NT2/D1 (cell line): Measurements from ENCODE around the gene PARK7.

ENCODE experiments used
- DNase-seq: peaks from one replicate; pipeline ENCODE4 v3.0.0-alpha.2; 2011; ENCODE audit warnings: low read depth, low spot score
- H3K27me3 ChIP-seq: 2 replicates; pipeline ENCODE4 v1.6.0; 2011; ENCODE audit warnings: mild to moderate bottlenecking; ENCODE audit not compliant: insufficient read length, insufficient read depth
- H3K36me3 ChIP-seq: 2 replicates; pipeline ENCODE4 v1.6.1; 2011; ENCODE audit warnings: mild to moderate bottlenecking, low read length, mixed read lengths; ENCODE audit not compliant: insufficient read depth, insufficient read length
- H3K4me1 ChIP-seq: 2 replicates; pipeline ENCODE4 v1.5.1; 2011; ENCODE audit not compliant: insufficient read depth, insufficient read length
- H3K4me3 ChIP-seq: 2 replicates; pipeline ENCODE4 v1.5.1; 2011; ENCODE audit warnings: low read depth; ENCODE audit not compliant: insufficient read length
- H3K9ac ChIP-seq: 2 replicates; pipeline ENCODE4 v1.6.0; 2011; ENCODE audit warnings: low read depth; ENCODE audit not compliant: insufficient read length
- H3K9me3 ChIP-seq: 2 replicates; pipeline ENCODE4 v1.5.1; 2011; ENCODE audit warnings: mild to moderate bottlenecking, low read length; ENCODE audit not compliant: insufficient read depth
- SUZ12 ChIP-seq: IDR thresholded peaks from 2 replicates; pipeline ENCODE4 v1.6.1; 2011; ENCODE audit not compliant: insufficient read length, insufficient read depth; ENCODE audit errors: extremely low read depth
- YY1 ChIP-seq: IDR thresholded peaks from 2 replicates; pipeline ENCODE4 v1.6.1; 2011; ENCODE audit not compliant: insufficient read length, insufficient read depth
- ZNF274 ChIP-seq: IDR thresholded peaks from 2 replicates; pipeline ENCODE4 v1.6.1; 2011; ENCODE audit warnings: mild to moderate bottlenecking, low read depth, low read length

PARK7 gene

GRCh38 chr1:7971024-7971423 is 9.5 kb downstream of the PARK7 start:
- H3K36me3 ChIP-seq: peaks cover 65% of the 10 kb centered on the region
- H3K4me1 ChIP-seq: no peaks in the 10 kb centered on the region
- TF ChIP-seq YY1 (no peak), SUZ12 (no peak), ZNF274 (no peak)
- H3K9me3 ChIP-seq: no peaks in the 10 kb centered on the region
- no peak overlapping the region for H3K9ac ChIP-seq
- no peak for DNase-seq
- H3K27me3 ChIP-seq: no peaks in the 10 kb centered on the region
- H3K4me3 ChIP-seq: no peak overlapping the region

- DNase-seq: no peak
- peaks cover 65% of the 10 kb centered on the region for H3K36me3 ChIP-seq
- TF ChIP-seq YY1: no peak
- TF ChIP-seq ZNF274: no peak
- TF ChIP-seq SUZ12: no peak
- H3K9ac ChIP-seq: no peak overlapping the region
- no peaks in the 10 kb centered on the region for H3K4me1 ChIP-seq
- no peak overlapping the region for H3K4me3 ChIP-seq
- no peaks in the 10 kb centered on the region for H3K27me3 ChIP-seq
- no peaks in the 10 kb centered on the region for H3K9me3 ChIP-seq
These were observed 10.8 kb downstream of the PARK7 start for GRCh38 chr1:7972285-7972684.

GRCh38 chr1:7973086-7973485 is 11.6 kb downstream of the PARK7 start:
- TF ChIP-seq YY1: no peak
- TF ChIP-seq SUZ12: no peak
- TF ChIP-seq ZNF274: no peak
- H3K9ac ChIP-seq: no peak overlapping the region
- no peak for DNase-seq
- H3K4me3 ChIP-seq: no peak overlapping the region
- no peaks in the 10 kb centered on the region for H3K4me1 ChIP-seq
- no peaks in the 10 kb centered on the region for H3K9me3 ChIP-seq
- H3K36me3 ChIP-seq: peaks cover 65% of the 10 kb centered on the region
- no peaks in the 10 kb centered on the region for H3K27me3 ChIP-seq

- H3K9me3 ChIP-seq: no peaks in the 10 kb centered on the region
- TF ChIP-seq YY1 (no peak), ZNF274 (no peak), SUZ12 (no peak)
- no peak overlapping the region for H3K9ac ChIP-seq
These were observed 13.8 kb downstream of the PARK7 start for GRCh38 chr1:7975212-7975865.

GRCh38 chr1:7980984-7981383 is 19.5 kb downstream of the PARK7 start:
- Histone ChIP-seq H3K4me3 (no peak overlapping the region), H3K9me3 (no peaks in the 10 kb centered on the region), H3K36me3 (peaks cover 84% of the 10 kb centered on the region), H3K9ac (no peak overlapping the region), H3K4me1 (no peaks in the 10 kb centered on the region), H3K27me3 (no peaks in the 10 kb centered on the region)
- no peak for TF ChIP-seq SUZ12
- no peak for TF ChIP-seq YY1
- TF ChIP-seq ZNF274: no peak
- DNase-seq: no peak

More at GRCh38 chr1:7975212-7975865, 13.8 kb downstream of the PARK7 start:
- H3K4me1 ChIP-seq: no peaks in the 10 kb centered on the region
- peak; percentile 72 for DNase-seq
- peaks cover 69% of the 10 kb centered on the region for H3K36me3 ChIP-seq
- H3K4me3 ChIP-seq: no peak overlapping the region
- no peaks in the 10 kb centered on the region for H3K27me3 ChIP-seq

- H3K4me3 ChIP-seq: no peak overlapping the region
- peaks cover 80% of the 10 kb centered on the region for H3K36me3 ChIP-seq
- H3K9ac ChIP-seq: peak overlapping the region; percentile 26
- no peaks in the 10 kb centered on the region for H3K27me3 ChIP-seq
- H3K9me3 ChIP-seq: no peaks in the 10 kb centered on the region
- DNase-seq: no peak
- no peaks in the 10 kb centered on the region for H3K4me1 ChIP-seq
- no peak for TF ChIP-seq SUZ12
- TF ChIP-seq ZNF274: no peak
- TF ChIP-seq YY1: no peak
These were observed 21.7 kb downstream of the PARK7 start for GRCh38 chr1:7983086-7983778.

GRCh38 chr1:7984811-7985210 is 23.3 kb downstream of the PARK7 start:
- no peaks in the 10 kb centered on the region for H3K9me3 ChIP-seq
- H3K36me3 ChIP-seq: peaks cover 72% of the 10 kb centered on the region
- no peak for DNase-seq
- H3K9ac ChIP-seq: no peak overlapping the region
- H3K4me1 ChIP-seq: peaks cover 3% of the 10 kb centered on the region
- no peak overlapping the region for H3K4me3 ChIP-seq
- H3K27me3 ChIP-seq: no peaks in the 10 kb centered on the region
- TF ChIP-seq YY1: no peak
- TF ChIP-seq ZNF274: no peak
- no peak for TF ChIP-seq SUZ12
